Esophagus muscularis mucosa (tissue), 4 donors: Measurements from ENCODE around the gene SIGLECL1. TPM values are rescaled to one million over a fixed set of nuclear protein-coding genes. Genes with fewer than 3 reads are reported as not detected.

ENCODE experiments used
- DNase-seq: peaks from one replicate; pipeline ENCODE4 v3.0.0-alpha.2; 2017; ENCODE audit errors: extremely low spot score
- H3K27ac ChIP-seq, 4 donors: fragments of 200-600 bp; sonication (generic); replicated peaks in 1 of 4; 1 replicate in 3 of 4; 2 replicates in 1 of 4; pipeline ENCODE4 v1.5.1; 2016 to 2019; ENCODE audit warnings: mild to moderate bottlenecking in 1 of 4
- H3K27me3 ChIP-seq, 4 donors: fragments of 200-600 bp; sonication (generic); one replicate each; pipeline versions ENCODE4 v1.5.1 to v1.6.0; 2016 to 2019
- H3K36me3 ChIP-seq, 4 donors: fragments of 200-600 bp; sonication (generic); one replicate each; pipeline ENCODE4 v1.5.1; 2016 to 2019
- H3K4me1 ChIP-seq, 4 donors: fragments of 200-600 bp; sonication (generic); one replicate each; pipeline ENCODE4 v1.5.1; 2016 to 2019
- H3K4me3 ChIP-seq, 4 donors: fragments of 200-600 bp; sonication (generic); 1 replicate in 2 of 4; 2 replicates in 2 of 4; pipeline ENCODE4 v1.5.1; 2016 to 2019; ENCODE audit warnings: mild to moderate bottlenecking in 4 of 4, moderate library complexity in 1 of 4
- H3K9me3 ChIP-seq, 4 donors: fragments of 200-600 bp; sonication (generic); 1 replicate in 3 of 4; 2 replicates in 1 of 4; pipeline ENCODE4 v1.5.1; 2016 to 2019
- CTCF ChIP-seq, 3 experiments: fragments of 200-600 bp in 2 of 3; fragments of 450-650 bp in 1 of 3; sonication (generic) in 2 of 3; IDR thresholded peaks; one replicate each; pipeline ENCODE4 v1.5.1; 2017 to 2019; ENCODE audit warnings: antibody characterized with exemption in 3 of 3, mild to moderate bottlenecking in 2 of 3, moderate library complexity in 1 of 3
- EP300 ChIP-seq: sonication (generic); formaldehyde crosslinking; IDR thresholded peaks from one replicate; pipeline ENCODE4 v1.6.1; 2017; ENCODE audit warnings: antibody characterized with exemption
- POLR2A ChIP-seq: fragments of 450-650 bp; IDR thresholded peaks from one replicate; pipeline ENCODE4 v1.6.1; 2017; ENCODE audit warnings: antibody characterized with exemption, moderate library complexity, mild to moderate bottlenecking, low read depth
- POLR2AphosphoS5 ChIP-seq, 2 donors: sonication (generic); formaldehyde crosslinking; IDR thresholded peaks; one replicate each; pipeline ENCODE4 v1.6.1; 2017; ENCODE audit warnings: antibody characterized with exemption in 2 of 2
- WGBS: methylation state at CpG from one replicate; pipeline ENCODE4 v1.1.5; 2018; 5-methylcytosine and 5-hydroxymethylcytosine counted together
- intact Hi-C: fragments of 100-400 bp; cut with DNase I; formaldehyde crosslinking; loops from one replicate; pipeline ENCODE4 v1.15.1; 2023
- total RNA-seq, 4 donors: library from RNA; depleted of rRNA; stranded (reverse); fragments of >200 nt; gene quantifications; one replicate each; pipeline versions ENCODE4 v1.1.0 to v1.2.1, GENCODE V29; 2016

SIGLECL1 gene
- total RNA-seq, 4 donors from 2014 or later, result not detected

- Histone ChIP-seq H3K4me3 (no peak overlapping the region), H3K4me1 (no peaks in the 10 kb centered on the region), H3K9me3 (peaks cover 0 to 7% (median 0%) of the 10 kb centered on the region in 4 donors), H3K27me3 (peaks cover 0 to 34% (median 0%) of the 10 kb centered on the region in 4 donors), H3K27ac (no peak overlapping the region), H3K36me3 (no peaks in the 10 kb centered on the region)
- 83% methylated on average over 2 of the region's 2 CpGs for WGBS
- DNase-seq, result no peak
- TF ChIP-seq POLR2AphosphoS5 (IDR thresholded peaks at IDR 0.05) (no peak), EP300 (no peak), CTCF (IDR thresholded peaks at IDR 0.05) (no peak), POLR2A (no peak)
- intact Hi-C loops, result no loop called here
Measured at GRCh38 chr19:51227966-51228365, 22.9 kb upstream of the SIGLECL1 start.

GRCh38 chr19:51240866-51241265 lies 10.0 kb upstream of the SIGLECL1 start:
- intact Hi-C loops, result no loop called here
- no peaks in the 10 kb centered on the region for H3K9me3 ChIP-seq
- no peak for TF ChIP-seq POLR2AphosphoS5 (IDR thresholded peaks at IDR 0.05)
- TF ChIP-seq POLR2A, result no peak
- TF ChIP-seq EP300, result no peak
- TF ChIP-seq CTCF (IDR thresholded peaks at IDR 0.05), result no peak
- no peaks in the 10 kb centered on the region for H3K36me3 ChIP-seq
- H3K4me3 ChIP-seq, result no peak overlapping the region
- H3K27me3 ChIP-seq, result peaks cover 0 to 11% (median 0%) of the 10 kb centered on the region in 4 donors
- 76% methylated on average over 5 of the region's 7 CpGs for WGBS
- no peak for DNase-seq
- no peak overlapping the region for H3K27ac ChIP-seq
- no peaks in the 10 kb centered on the region for H3K4me1 ChIP-seq

GRCh38 chr19:51242881-51243630 lies 7.8 kb upstream of the SIGLECL1 start:
- H3K36me3 ChIP-seq, result no peaks in the 10 kb centered on the region
- intact Hi-C loops, result no loop called here
- H3K4me3 ChIP-seq, result no peak overlapping the region
- DNase-seq, result no peak
- peaks cover 0 to 11% (median 0%) of the 10 kb centered on the region in 4 donors for H3K27me3 ChIP-seq
- no peaks in the 10 kb centered on the region for H3K4me1 ChIP-seq
- 64% methylated on average over 8 of the region's 8 CpGs for WGBS
- H3K27ac ChIP-seq, result no peak overlapping the region
- H3K9me3 ChIP-seq, result no peaks in the 10 kb centered on the region
- no peak for TF ChIP-seq CTCF (IDR thresholded peaks at IDR 0.05)
- no peak for TF ChIP-seq POLR2AphosphoS5 (IDR thresholded peaks at IDR 0.05)
- no peak for TF ChIP-seq EP300
- TF ChIP-seq POLR2A, result no peak

- H3K4me1 ChIP-seq, result no peaks in the 10 kb centered on the region
- DNase-seq, result no peak
- H3K9me3 ChIP-seq, result no peaks in the 10 kb centered on the region
- H3K27ac ChIP-seq, result no peak overlapping the region
- 65% methylated on average over 5 of the region's 5 CpGs for WGBS
- H3K27me3 ChIP-seq, result peaks cover 0 to 19% (median 0%) of the 10 kb centered on the region in 4 donors
- TF ChIP-seq POLR2A, result no peak
- no peak for TF ChIP-seq EP300
- TF ChIP-seq POLR2AphosphoS5 (IDR thresholded peaks at IDR 0.05), result no peak
- no peak for TF ChIP-seq CTCF (IDR thresholded peaks at IDR 0.05)
- H3K36me3 ChIP-seq, result no peaks in the 10 kb centered on the region
- intact Hi-C loops, result no loop called here
- H3K4me3 ChIP-seq, result no peak overlapping the region
Measured at GRCh38 chr19:51246164-51246552, 4.7 kb upstream of the SIGLECL1 start.
